Measurements from ENCODE around the gene SLC13A1.

The SLC13A1 gene

GRCh38 chr7:123126171-123126570, 73.6 kb downstream of the SLC13A1 start:
- H3K9me3 ChIP-seq (ENCODE audit: control insufficient read depth in 2 of 2, low read length in 2 of 2): no peaks in the 10 kb centered on the region
- no peak overlapping the region for H3K9ac ChIP-seq (ENCODE audit: low read length in 2 of 2)
- H3K36me3 ChIP-seq (ENCODE audit: control insufficient read depth in 2 of 2, insufficient read depth in 2 of 2, low read length in 2 of 2): no peaks in the 10 kb centered on the region
- H3K4me3 ChIP-seq (ENCODE audit: low read length in 2 of 2): no peak overlapping the region
- H3K4me1 ChIP-seq (ENCODE audit: control insufficient read depth, insufficient read depth, low read length): no peaks in the 10 kb centered on the region
- H3K27me3 ChIP-seq (ENCODE audit: control insufficient read depth in 1 of 2, insufficient read depth in 2 of 2, low read length in 2 of 2): no peaks in the 10 kb centered on the region
- no peak overlapping the region for H3K27ac ChIP-seq (ENCODE audit: low read length)

GRCh38 chr7:123125231-123125630, 74.5 kb downstream of the SLC13A1 start:
- no peak overlapping the region for H3K27ac ChIP-seq (ENCODE audit: low read length)
- no peak overlapping the region for H3K9ac ChIP-seq (ENCODE audit: low read length in 2 of 2)
- no peaks in the 10 kb centered on the region for H3K4me1 ChIP-seq (ENCODE audit: control insufficient read depth, insufficient read depth, low read length)
- no peaks in the 10 kb centered on the region for H3K36me3 ChIP-seq (ENCODE audit: control insufficient read depth in 2 of 2, insufficient read depth in 2 of 2, low read length in 2 of 2)
- H3K4me3 ChIP-seq (ENCODE audit: low read length in 2 of 2): no peak overlapping the region
- H3K9me3 ChIP-seq (ENCODE audit: control insufficient read depth in 2 of 2, low read length in 2 of 2): no peaks in the 10 kb centered on the region
- no peaks in the 10 kb centered on the region for H3K27me3 ChIP-seq (ENCODE audit: control insufficient read depth in 1 of 2, insufficient read depth in 2 of 2, low read length in 2 of 2)

GRCh38 chr7:123122916-123123315, 76.9 kb downstream of the SLC13A1 start:
- no peaks in the 10 kb centered on the region for H3K9me3 ChIP-seq (ENCODE audit: control insufficient read depth in 2 of 2, low read length in 2 of 2)
- no peaks in the 10 kb centered on the region for H3K36me3 ChIP-seq (ENCODE audit: control insufficient read depth in 2 of 2, insufficient read depth in 2 of 2, low read length in 2 of 2)
- H3K4me3 ChIP-seq (ENCODE audit: low read length in 2 of 2): no peak overlapping the region
- H3K4me1 ChIP-seq (ENCODE audit: control insufficient read depth, insufficient read depth, low read length): no peaks in the 10 kb centered on the region
- no peaks in the 10 kb centered on the region for H3K27me3 ChIP-seq (ENCODE audit: control insufficient read depth in 1 of 2, insufficient read depth in 2 of 2, low read length in 2 of 2)
- no peak overlapping the region for H3K9ac ChIP-seq (ENCODE audit: low read length in 2 of 2)
- no peak overlapping the region for H3K27ac ChIP-seq (ENCODE audit: low read length)

- Histone ChIP-seq H3K9ac (ENCODE audit: low read length in 2 of 2) (no peak overlapping the region), H3K27ac (ENCODE audit: low read length) (no peak overlapping the region)
These were observed 79.5 kb downstream of the SLC13A1 start for GRCh38 chr7:123120286-123120685.

GRCh38 chr7:123115331-123115730, 84.4 kb downstream of the SLC13A1 start:
- Histone ChIP-seq H3K4me3 (ENCODE audit: low read length in 2 of 2) (no peak overlapping the region), H3K4me1 (ENCODE audit: control insufficient read depth, insufficient read depth, low read length) (no peaks in the 10 kb centered on the region)

More at GRCh38 chr7:123120286-123120685, 79.5 kb downstream of the SLC13A1 start:
- no peaks in the 10 kb centered on the region for H3K9me3 ChIP-seq (ENCODE audit: control insufficient read depth in 2 of 2, low read length in 2 of 2)
- no peaks in the 10 kb centered on the region for H3K36me3 ChIP-seq (ENCODE audit: control insufficient read depth in 2 of 2, insufficient read depth in 2 of 2, low read length in 2 of 2)
- H3K4me1 ChIP-seq (ENCODE audit: control insufficient read depth, insufficient read depth, low read length): no peaks in the 10 kb centered on the region
- no peak overlapping the region for H3K4me3 ChIP-seq (ENCODE audit: low read length in 2 of 2)
- H3K27me3 ChIP-seq (ENCODE audit: control insufficient read depth in 1 of 2, insufficient read depth in 2 of 2, low read length in 2 of 2): no peaks in the 10 kb centered on the region

GRCh38 chr7:123114288-123114687, 85.5 kb downstream of the SLC13A1 start:
- Histone ChIP-seq H3K4me1 (ENCODE audit: control insufficient read depth, insufficient read depth, low read length) (no peaks in the 10 kb centered on the region), H3K9ac (ENCODE audit: low read length in 2 of 2) (no peak overlapping the region), H3K27ac (ENCODE audit: low read length) (no peak overlapping the region), H3K27me3 (ENCODE audit: control insufficient read depth in 1 of 2, insufficient read depth in 2 of 2, low read length in 2 of 2) (no peaks in the 10 kb centered on the region), H3K9me3 (ENCODE audit: control insufficient read depth in 2 of 2, low read length in 2 of 2) (no peaks in the 10 kb centered on the region), H3K4me3 (ENCODE audit: low read length in 2 of 2) (no peak overlapping the region), H3K36me3 (ENCODE audit: control insufficient read depth in 2 of 2, insufficient read depth in 2 of 2, low read length in 2 of 2) (no peaks in the 10 kb centered on the region)

More at GRCh38 chr7:123115331-123115730, 84.4 kb downstream of the SLC13A1 start:
- Histone ChIP-seq H3K9me3 (ENCODE audit: control insufficient read depth in 2 of 2, low read length in 2 of 2) (no peaks in the 10 kb centered on the region), H3K27ac (ENCODE audit: low read length) (no peak overlapping the region), H3K36me3 (ENCODE audit: control insufficient read depth in 2 of 2, insufficient read depth in 2 of 2, low read length in 2 of 2) (no peaks in the 10 kb centered on the region), H3K27me3 (ENCODE audit: control insufficient read depth in 1 of 2, insufficient read depth in 2 of 2, low read length in 2 of 2) (no peaks in the 10 kb centered on the region), H3K9ac (ENCODE audit: low read length in 2 of 2) (no peak overlapping the region)

- Histone ChIP-seq H3K4me1 (ENCODE audit: control insufficient read depth, insufficient read depth, low read length) (no peaks in the 10 kb centered on the region), H3K27me3 (ENCODE audit: control insufficient read depth in 1 of 2, insufficient read depth in 2 of 2, low read length in 2 of 2) (no peaks in the 10 kb centered on the region), H3K4me3 (ENCODE audit: low read length in 2 of 2) (no peak overlapping the region), H3K9ac (ENCODE audit: low read length in 2 of 2) (no peak overlapping the region), H3K27ac (ENCODE audit: low read length) (no peak overlapping the region), H3K9me3 (ENCODE audit: control insufficient read depth in 2 of 2, low read length in 2 of 2) (no peaks in the 10 kb centered on the region), H3K36me3 (ENCODE audit: control insufficient read depth in 2 of 2, insufficient read depth in 2 of 2, low read length in 2 of 2) (no peaks in the 10 kb centered on the region)
These were observed 86.9 kb downstream of the SLC13A1 start for GRCh38 chr7:123112833-123113232.

- H3K9ac ChIP-seq (ENCODE audit: low read length in 2 of 2): no peak overlapping the region
These were observed 100.1 kb downstream of the SLC13A1 start for GRCh38 chr7:123099712-123100111.

GRCh38 chr7:123096976-123097375, 102.8 kb downstream of the SLC13A1 start:
- Histone ChIP-seq H3K27me3 (ENCODE audit: control insufficient read depth in 1 of 2, insufficient read depth in 2 of 2, low read length in 2 of 2) (no peaks in the 10 kb centered on the region), H3K4me3 (ENCODE audit: low read length in 2 of 2) (no peak overlapping the region), H3K9me3 (ENCODE audit: control insufficient read depth in 2 of 2, low read length in 2 of 2) (no peaks in the 10 kb centered on the region), H3K9ac (ENCODE audit: low read length in 2 of 2) (no peak overlapping the region), H3K36me3 (ENCODE audit: control insufficient read depth in 2 of 2, insufficient read depth in 2 of 2, low read length in 2 of 2) (no peaks in the 10 kb centered on the region), H3K4me1 (ENCODE audit: control insufficient read depth, insufficient read depth, low read length) (no peaks in the 10 kb centered on the region), H3K27ac (ENCODE audit: low read length) (no peak overlapping the region)

More at GRCh38 chr7:123099712-123100111, 100.1 kb downstream of the SLC13A1 start:
- no peak overlapping the region for H3K27ac ChIP-seq (ENCODE audit: low read length)
- H3K4me1 ChIP-seq (ENCODE audit: control insufficient read depth, insufficient read depth, low read length): no peaks in the 10 kb centered on the region
- no peaks in the 10 kb centered on the region for H3K9me3 ChIP-seq (ENCODE audit: control insufficient read depth in 2 of 2, low read length in 2 of 2)
- no peaks in the 10 kb centered on the region for H3K36me3 ChIP-seq (ENCODE audit: control insufficient read depth in 2 of 2, insufficient read depth in 2 of 2, low read length in 2 of 2)
- H3K4me3 ChIP-seq (ENCODE audit: low read length in 2 of 2): no peak overlapping the region
- H3K27me3 ChIP-seq (ENCODE audit: control insufficient read depth in 1 of 2, insufficient read depth in 2 of 2, low read length in 2 of 2): no peaks in the 10 kb centered on the region

- H3K4me1 ChIP-seq (ENCODE audit: control insufficient read depth, insufficient read depth, low read length): no peaks in the 10 kb centered on the region
- H3K4me3 ChIP-seq (ENCODE audit: low read length in 2 of 2): no peak overlapping the region
- no peaks in the 10 kb centered on the region for H3K27me3 ChIP-seq (ENCODE audit: control insufficient read depth in 1 of 2, insufficient read depth in 2 of 2, low read length in 2 of 2)
- no peak overlapping the region for H3K27ac ChIP-seq (ENCODE audit: low read length)
- no peaks in the 10 kb centered on the region for H3K36me3 ChIP-seq (ENCODE audit: control insufficient read depth in 2 of 2, insufficient read depth in 2 of 2, low read length in 2 of 2)
- no peak overlapping the region for H3K9ac ChIP-seq (ENCODE audit: low read length in 2 of 2)
- H3K9me3 ChIP-seq (ENCODE audit: control insufficient read depth in 2 of 2, low read length in 2 of 2): no peaks in the 10 kb centered on the region
These were observed 103.3 kb downstream of the SLC13A1 start for GRCh38 chr7:123096434-123096833.

- Histone ChIP-seq H3K27ac (ENCODE audit: low read length) (no peak overlapping the region), H3K36me3 (ENCODE audit: control insufficient read depth in 2 of 2, insufficient read depth in 2 of 2, low read length in 2 of 2) (no peaks in the 10 kb centered on the region), H3K9me3 (ENCODE audit: control insufficient read depth in 2 of 2, low read length in 2 of 2) (peaks cover 1 to 4% of the 10 kb centered on the region in 2 donors), H3K27me3 (ENCODE audit: control insufficient read depth in 1 of 2, insufficient read depth in 2 of 2, low read length in 2 of 2) (no peaks in the 10 kb centered on the region), H3K9ac (ENCODE audit: low read length in 2 of 2) (no peak overlapping the region), H3K4me1 (ENCODE audit: control insufficient read depth, insufficient read depth, low read length) (no peaks in the 10 kb centered on the region), H3K4me3 (ENCODE audit: low read length in 2 of 2) (no peak overlapping the region)
These were observed 109.3 kb downstream of the SLC13A1 start for GRCh38 chr7:123090456-123090855.

All from stomach smooth muscle (tissue), 2 donors.